ENCODE data around the gene MRPL37.

DNA sequence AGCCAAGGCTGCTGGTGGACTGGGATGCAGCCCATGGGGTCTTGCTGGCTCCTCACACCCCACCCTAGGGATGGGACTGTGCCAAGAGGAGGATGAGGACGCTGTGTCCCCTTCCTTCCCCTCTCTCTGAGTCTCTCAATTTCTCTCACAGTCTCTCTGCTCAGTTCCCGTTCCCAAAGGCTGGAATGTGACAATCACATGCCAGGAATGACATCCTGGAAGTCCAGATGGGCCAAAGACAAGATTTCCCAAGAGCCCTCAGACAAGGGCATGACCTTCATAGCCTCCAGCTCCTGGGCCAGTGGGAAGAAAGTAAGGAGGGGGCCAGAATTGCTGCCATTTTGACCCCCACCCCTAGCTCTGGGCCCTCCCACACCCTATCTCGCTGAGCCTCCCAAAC is 39.6 kb upstream of the MRPL37 start:
- TF ChIP-seq, protein P1, sequence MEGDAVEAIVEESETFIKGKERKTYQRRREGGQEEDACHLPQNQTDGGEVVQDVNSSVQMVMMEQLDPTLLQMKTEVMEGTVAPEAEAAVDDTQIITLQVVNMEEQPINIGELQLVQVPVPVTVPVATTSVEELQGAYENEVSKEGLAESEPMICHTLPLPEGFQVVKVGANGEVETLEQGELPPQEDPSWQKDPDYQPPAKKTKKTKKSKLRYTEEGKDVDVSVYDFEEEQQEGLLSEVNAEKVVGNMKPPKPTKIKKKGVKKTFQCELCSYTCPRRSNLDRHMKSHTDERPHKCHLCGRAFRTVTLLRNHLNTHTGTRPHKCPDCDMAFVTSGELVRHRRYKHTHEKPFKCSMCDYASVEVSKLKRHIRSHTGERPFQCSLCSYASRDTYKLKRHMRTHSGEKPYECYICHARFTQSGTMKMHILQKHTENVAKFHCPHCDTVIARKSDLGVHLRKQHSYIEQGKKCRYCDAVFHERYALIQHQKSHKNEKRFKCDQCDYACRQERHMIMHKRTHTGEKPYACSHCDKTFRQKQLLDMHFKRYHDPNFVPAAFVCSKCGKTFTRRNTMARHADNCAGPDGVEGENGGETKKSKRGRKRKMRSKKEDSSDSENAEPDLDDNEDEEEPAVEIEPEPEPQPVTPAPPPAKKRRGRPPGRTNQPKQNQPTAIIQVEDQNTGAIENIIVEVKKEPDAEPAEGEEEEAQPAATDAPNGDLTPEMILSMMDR (IDR thresholded peaks at IDR 0.05; ENCODE audit: borderline replicate concordance, extremely low read depth, low read length, poor library complexity, severe bottlenecking): no peak
- TF ChIP-seq EZH2 (IDR thresholded peaks at IDR 0.05; ENCODE audit: borderline replicate concordance, low read depth, low read length, severe bottlenecking): no peak
